AG09309 (cell line): ENCODE results near the gene RNF166.
A peak's percentile ranks its signal among the peaks of the same experiment; 100 is the strongest.

Source experiments
- DNase-seq: peaks from one replicate; pipeline ENCODE4 v3.0.0-alpha.2; 2010; ENCODE audit warnings: low read depth
- H3K4me3 ChIP-seq: 2 replicates; pipeline ENCODE4 v1.5.1; 2011; ENCODE audit warnings: mild to moderate bottlenecking, low read depth, low read length, moderate library complexity; ENCODE audit not compliant: control insufficient read depth
- TF ChIP-seq, protein P1 (sequence below): IDR thresholded peaks from 2 replicates; pipeline ENCODE4 v1.5.1; 2011; ENCODE audit warnings: mild to moderate bottlenecking, low read depth, low read length, inconsistent platforms; ENCODE audit not compliant: insufficient read depth, control insufficient read depth; ENCODE audit errors: missing control alignments

Gene RNF166

DNA sequence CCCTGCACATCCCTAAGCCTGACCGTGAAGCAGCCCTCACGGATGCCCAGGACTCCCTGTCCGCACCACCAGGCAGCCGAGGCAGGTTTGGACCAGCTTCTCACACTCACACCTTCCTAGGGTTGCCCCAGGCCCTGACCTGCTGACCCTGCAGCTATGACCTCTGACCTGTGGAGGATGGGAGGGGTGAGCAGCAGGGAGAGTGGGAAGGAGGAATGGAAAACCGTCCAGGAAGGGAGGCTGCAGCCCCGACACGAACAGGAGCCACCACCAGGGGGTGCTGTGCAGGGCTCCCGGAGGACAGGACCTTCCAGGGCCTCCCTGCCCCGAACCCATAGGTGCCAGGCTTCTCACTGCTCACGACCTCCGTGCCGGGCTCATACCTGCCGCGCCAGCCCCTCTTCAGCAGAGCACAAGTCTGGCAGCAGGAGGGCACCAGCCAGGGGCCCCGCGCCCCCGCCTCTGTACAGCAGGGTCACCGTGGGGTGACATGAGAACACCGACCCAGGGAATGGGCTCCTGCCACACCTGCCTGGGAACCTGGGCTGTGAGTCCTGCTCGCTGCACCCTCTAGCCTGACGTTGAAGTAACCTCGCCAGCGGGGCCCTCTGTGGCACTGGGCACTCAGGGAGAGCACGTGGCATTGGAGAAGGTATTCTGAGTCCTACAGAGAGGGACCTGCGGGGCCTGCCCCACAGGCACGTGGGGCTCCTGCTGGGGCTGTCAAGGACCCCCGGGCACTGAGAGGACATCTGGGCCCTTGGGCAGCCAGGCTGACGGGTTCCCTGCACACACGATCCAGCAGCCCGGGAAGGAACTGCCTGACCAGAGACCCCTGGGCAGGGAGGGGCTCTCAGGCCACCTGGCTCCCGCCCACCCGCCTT lies 37.7 kb upstream of the RNF166 start:
- no peak overlapping the region for H3K4me3 ChIP-seq
- TF ChIP-seq, protein P1, sequence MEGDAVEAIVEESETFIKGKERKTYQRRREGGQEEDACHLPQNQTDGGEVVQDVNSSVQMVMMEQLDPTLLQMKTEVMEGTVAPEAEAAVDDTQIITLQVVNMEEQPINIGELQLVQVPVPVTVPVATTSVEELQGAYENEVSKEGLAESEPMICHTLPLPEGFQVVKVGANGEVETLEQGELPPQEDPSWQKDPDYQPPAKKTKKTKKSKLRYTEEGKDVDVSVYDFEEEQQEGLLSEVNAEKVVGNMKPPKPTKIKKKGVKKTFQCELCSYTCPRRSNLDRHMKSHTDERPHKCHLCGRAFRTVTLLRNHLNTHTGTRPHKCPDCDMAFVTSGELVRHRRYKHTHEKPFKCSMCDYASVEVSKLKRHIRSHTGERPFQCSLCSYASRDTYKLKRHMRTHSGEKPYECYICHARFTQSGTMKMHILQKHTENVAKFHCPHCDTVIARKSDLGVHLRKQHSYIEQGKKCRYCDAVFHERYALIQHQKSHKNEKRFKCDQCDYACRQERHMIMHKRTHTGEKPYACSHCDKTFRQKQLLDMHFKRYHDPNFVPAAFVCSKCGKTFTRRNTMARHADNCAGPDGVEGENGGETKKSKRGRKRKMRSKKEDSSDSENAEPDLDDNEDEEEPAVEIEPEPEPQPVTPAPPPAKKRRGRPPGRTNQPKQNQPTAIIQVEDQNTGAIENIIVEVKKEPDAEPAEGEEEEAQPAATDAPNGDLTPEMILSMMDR, result peak; percentile 89
- peak; percentile 4 for DNase-seq

DNA sequence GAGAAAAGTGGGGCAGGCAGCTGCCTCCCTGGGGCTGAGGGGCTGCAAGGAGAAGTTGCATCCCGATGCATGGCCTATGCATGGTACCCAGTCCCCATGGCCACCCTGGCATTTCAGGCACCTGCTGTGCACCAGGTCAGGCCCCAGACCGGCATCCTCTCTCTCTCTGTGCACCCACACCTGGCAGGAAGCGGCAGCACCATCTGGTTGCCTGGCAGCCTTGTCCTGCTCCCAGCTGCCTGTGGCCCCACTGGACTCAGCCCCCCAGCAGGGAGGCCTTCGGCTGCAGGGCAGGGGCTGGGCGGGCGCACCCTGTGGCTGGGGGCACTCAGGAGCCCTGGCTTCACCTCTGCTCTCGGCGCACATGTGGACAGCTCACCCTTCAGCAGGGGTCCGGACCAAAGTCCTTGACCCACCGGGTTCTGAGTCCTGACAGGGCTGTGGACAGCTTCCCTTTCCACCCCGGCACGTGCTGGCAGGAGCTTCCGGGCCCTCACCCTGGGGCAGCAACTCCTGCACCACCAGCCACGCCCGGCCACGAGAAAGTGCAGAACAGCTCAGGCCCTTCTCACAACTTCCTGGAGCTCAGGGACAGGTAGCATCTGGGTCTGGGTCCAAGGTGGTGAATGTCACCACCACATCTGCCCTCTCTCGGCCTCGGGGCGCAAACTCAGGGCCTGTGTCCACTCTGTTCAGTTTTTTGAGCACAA lies 36.8 kb upstream of the RNF166 start:
- no peak overlapping the region for H3K4me3 ChIP-seq
- no peak for DNase-seq
- TF ChIP-seq, protein P1, result no peak

DNA sequence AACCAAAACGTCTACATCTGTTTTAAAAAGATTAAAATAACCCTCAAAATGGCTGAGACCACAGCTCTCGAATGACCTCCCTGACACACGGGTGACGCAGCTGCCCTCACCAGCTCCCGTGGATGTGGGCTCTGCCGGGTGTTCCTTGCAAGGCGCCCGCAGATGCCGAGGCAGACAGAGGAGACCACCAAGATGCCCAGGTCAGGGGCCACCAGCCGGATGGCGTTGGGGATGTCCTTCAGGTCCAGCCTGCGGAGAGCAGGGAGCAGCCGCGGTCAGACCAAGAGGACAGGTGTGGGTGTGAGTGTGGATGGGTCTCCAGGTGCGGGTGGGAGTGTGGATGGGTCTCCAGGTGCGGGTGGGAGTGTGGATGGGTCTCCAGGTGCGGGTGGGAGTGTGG lies 35.2 kb upstream of the RNF166 start:
- DNase-seq, result no peak
- no peak overlapping the region for H3K4me3 ChIP-seq
- TF ChIP-seq, protein P1, result no peak

DNA sequence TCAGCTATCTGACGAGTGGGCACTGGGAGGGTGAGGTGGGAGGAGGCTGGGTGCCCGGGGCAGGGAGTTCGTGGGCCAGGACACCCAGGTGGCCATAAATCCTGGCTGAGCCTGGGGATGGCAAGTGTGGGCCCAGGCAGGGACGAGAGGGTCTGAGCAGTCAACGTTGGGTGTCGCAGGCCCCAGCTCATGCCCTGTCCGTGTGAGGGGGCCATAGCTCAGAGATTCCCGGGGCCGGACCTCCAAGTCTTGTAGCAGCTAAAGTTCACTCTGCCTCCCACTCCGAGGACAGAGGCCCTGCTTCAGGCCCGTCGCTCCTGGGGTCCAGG lies 34.5 kb upstream of the RNF166 start:
- DNase-seq, result no peak
- TF ChIP-seq, protein P1, result no peak
- H3K4me3 ChIP-seq, result no peak overlapping the region

DNA sequence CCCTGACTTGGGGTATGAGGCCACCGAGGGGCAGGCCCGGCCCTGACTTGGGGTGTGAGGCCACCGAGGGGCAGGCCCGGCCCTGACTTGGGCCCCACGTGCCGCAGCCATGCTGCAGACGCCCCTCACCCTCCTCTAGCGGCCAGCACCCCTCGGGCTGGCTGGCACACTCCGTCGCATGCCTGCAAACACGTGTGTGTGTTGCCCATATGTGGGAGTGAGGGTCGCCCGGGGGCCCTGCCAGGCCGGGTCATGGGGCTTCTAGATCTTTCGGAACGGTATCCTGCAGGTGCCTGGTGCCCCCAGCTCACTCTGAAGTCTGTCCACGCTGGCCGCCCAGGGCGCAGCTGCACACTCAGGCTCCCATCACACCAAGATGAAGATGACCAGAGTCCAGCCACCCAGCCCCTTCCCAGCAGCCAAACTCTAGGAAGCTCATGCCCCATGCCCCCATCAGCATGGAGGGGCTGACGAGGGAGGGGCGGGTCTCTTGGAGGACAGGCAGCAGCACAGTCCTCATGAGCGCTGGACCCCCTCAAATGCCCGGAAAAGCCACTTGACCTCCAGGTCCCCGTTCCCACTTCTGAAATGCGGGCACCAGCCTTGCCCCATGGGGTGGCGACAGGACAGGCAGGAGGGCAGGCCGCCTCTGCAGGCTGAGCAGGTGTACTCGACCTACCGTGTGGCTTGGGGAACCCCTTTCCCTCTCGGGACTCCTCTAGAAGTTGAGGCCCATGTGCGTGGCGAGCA lies 33.9 kb upstream of the RNF166 start:
- TF ChIP-seq, protein P1, result no peak
- H3K4me3 ChIP-seq, result no peak overlapping the region
- no peak for DNase-seq

DNA sequence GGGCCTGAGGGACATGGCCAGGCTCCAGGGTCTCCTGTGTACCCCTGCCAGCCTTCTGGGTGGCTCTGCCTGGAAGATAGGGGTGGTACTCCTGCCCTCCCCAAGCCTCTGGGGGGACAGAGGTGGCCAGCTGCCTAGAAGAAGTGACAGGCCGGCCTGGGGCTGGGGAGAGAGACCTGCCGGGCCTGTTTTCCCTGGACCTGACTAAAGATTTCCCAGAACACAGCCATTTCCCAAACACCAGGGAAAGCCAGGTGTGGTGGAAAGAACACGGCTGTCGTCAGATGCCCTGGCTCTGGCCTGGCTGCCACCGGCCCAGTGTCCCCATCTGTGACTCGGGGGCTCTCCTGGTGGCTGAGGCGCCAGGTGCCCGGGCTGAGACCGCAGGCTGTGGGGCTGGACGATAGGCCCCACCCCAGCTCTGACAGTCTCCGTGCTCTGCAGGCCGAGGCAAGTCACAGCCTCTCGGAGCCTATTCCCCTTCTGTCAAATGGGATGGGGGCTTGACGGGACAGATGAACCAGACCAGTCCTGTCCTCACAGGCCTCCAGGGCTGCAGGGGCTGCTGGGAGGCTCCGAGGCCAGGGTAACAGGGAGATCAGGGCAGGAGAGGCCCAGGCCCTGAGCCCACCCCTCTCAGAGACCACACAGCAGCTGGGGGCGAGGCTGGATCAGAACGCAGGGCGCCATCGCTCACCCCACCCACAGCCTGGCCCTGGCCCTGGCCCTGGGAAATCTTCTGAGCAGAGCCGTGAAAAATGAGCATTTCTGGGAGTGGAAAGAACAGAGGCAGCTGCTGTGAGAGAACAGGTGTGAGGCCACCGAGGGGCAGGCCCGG lies 33.1 kb upstream of the RNF166 start:
- TF ChIP-seq, protein P1, result no peak
- no peak overlapping the region for H3K4me3 ChIP-seq
- no peak for DNase-seq
